ENCODE measurements around the gene CCDC177. TPM values are rescaled to one million over a fixed set of nuclear protein-coding genes. Genes with fewer than 3 reads are reported as not detected.

CCDC177 gene
- total and polyA plus RNA-seq, 2 of the 8 experiments (the other 6 are each of a cell fraction or from before 2014, with no cell fraction given): 0.62 to 2.8 TPM

DNA sequence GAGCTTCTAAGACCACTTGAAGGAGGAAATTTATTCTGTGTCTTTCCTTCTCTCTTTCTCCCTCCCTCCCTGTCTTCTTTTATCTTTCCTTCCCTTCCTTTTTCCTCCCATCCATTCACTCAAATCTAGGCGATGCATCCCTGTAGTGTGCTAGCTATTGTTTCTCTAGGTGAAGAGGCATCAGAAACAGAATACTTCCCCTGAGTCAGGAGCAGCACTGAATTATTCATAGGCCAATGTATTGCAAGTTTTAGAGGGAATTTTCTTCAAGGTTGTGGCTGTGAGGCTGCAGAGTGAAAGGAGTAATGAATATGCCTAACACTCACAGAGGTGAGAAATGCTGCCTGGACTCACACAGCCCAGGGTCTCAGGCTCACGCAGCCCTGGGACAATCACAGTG lies 23.2 kb downstream of the CCDC177 start:
- Histone ChIP-seq H3K9me3 (ENCODE audit: insufficient read depth in 2 of 2, low read depth in 1 of 2, low read length in 1 of 2) (no peaks in the 10 kb centered on the region), H2AK5ac (ENCODE audit: low read depth, low read length) (no peak overlapping the region), H3K36me3 (ENCODE audit: control insufficient read depth in 2 of 4, insufficient read depth in 4 of 4, low read length in 3 of 4) (no peaks in the 10 kb centered on the region), H2BK120ac (replicated peaks; ENCODE audit: low read depth, low read length) (no peak overlapping the region), H3K4me3 (ENCODE audit: extremely low read depth in 1 of 4, insufficient read depth in 2 of 4, low read depth in 3 of 4, low read length in 4 of 4) (no peak overlapping the region), H3K14ac (ENCODE audit: insufficient read length) (no peak overlapping the region), H3K4me1 (replicated peaks in 1 of 4; ENCODE audit: control insufficient read depth in 3 of 4, insufficient read depth in 4 of 4, low read length in 3 of 4) (peaks cover 0 to 13% (median 4%) of the 10 kb centered on the region in 4 experiments; a peak in 5 of 7 replicates), H2BK15ac (ENCODE audit: low read length) (no peak overlapping the region), H4K20me1 (replicated peaks in 1 of 2; ENCODE audit: control insufficient read depth in 1 of 2, insufficient read depth in 2 of 2, low read length in 2 of 2) (no peaks in the 10 kb centered on the region), H2BK12ac (ENCODE audit: low read depth, low read length) (no peak overlapping the region), H3K18ac (ENCODE audit: extremely low read depth, low read length) (no peak overlapping the region), H3K23me2 (ENCODE audit: low read depth, low read length) (peaks cover 6% of the 10 kb centered on the region; the same call in 1 of the 2 replicates), H3K27me3 (replicated peaks in 1 of 4; ENCODE audit: control insufficient read depth in 3 of 4, extremely low read depth in 1 of 4, insufficient read depth in 3 of 4, low read length in 3 of 4) (no peaks in the 10 kb centered on the region), H2AFZ (ENCODE audit: low read length) (no peak overlapping the region), H3K27ac (ENCODE audit: low read depth, low read length) (no peak overlapping the region), H3K4me2 (ENCODE audit: insufficient read depth in 1 of 2, low read depth in 2 of 2, low read length in 2 of 2) (no peak overlapping the region), H3K4ac (replicated peaks; ENCODE audit: insufficient read length, low read depth, low read length) (no peak overlapping the region), H3K9ac (replicated peaks in 1 of 4; ENCODE audit: extremely low read depth in 1 of 4, low read depth in 3 of 4, low read length in 3 of 4) (no peak overlapping the region), H2BK5ac (ENCODE audit: low read depth, low read length) (no peak overlapping the region), H4K91ac (replicated peaks; ENCODE audit: insufficient read length, low read length) (no peak overlapping the region), H3K79me2 (ENCODE audit: control insufficient read depth in 1 of 2, insufficient read depth in 2 of 2, low read length in 2 of 2) (no peaks in the 10 kb centered on the region), H3K79me1 (ENCODE audit: low read depth, low read length) (no peaks in the 10 kb centered on the region), H4K8ac (ENCODE audit: extremely low read depth, insufficient read depth, low read length) (no peak overlapping the region), H2BK20ac (ENCODE audit: low read length) (no peak overlapping the region), H3K56ac (replicated peaks; ENCODE audit: insufficient read length, low read depth, low read length) (no peak overlapping the region), H3K23ac (ENCODE audit: insufficient read length) (no peak overlapping the region), H4K5ac (ENCODE audit: insufficient read length, low read depth, low read length) (no peak overlapping the region)
- ChIA-PET POLR2A (ENCODE audit: partially characterized antibody) (no interaction called here), CTCF (ENCODE audit: partially characterized antibody) (interaction anchor here (0.7 to 6.3 kb wide), 8 partner anchors 9 to 33 kb away, joined by 3 to 96 read pairs (median 5); partner anchors contain the start of gene CCDC177)
- DNase-seq (ENCODE audit: low read depth in 1 of 2, low spot score in 2 of 2) (no peak), FAIRE-seq (no peak)
- TF ChIP-seq BRCA1 (IDR thresholded peaks at IDR 0.05; ENCODE audit: low read depth, low read length): no peak
- no peak for TF ChIP-seq E2F6 (IDR thresholded peaks at IDR 0.05)
- TF ChIP-seq SIX5 (IDR thresholded peaks at IDR 0.05; ENCODE audit: low read depth, low read length): no peak
- no peak for TF ChIP-seq BACH1 (IDR thresholded peaks at IDR 0.05; ENCODE audit: low read length)
- no peak for TF ChIP-seq SP4 (IDR thresholded peaks at IDR 0.05; ENCODE audit: low read length)
- TF ChIP-seq ZNF274 (IDR thresholded peaks at IDR 0.05; ENCODE audit: borderline replicate concordance, extremely low read depth, low read length): no peak
- TF ChIP-seq, protein P1, sequence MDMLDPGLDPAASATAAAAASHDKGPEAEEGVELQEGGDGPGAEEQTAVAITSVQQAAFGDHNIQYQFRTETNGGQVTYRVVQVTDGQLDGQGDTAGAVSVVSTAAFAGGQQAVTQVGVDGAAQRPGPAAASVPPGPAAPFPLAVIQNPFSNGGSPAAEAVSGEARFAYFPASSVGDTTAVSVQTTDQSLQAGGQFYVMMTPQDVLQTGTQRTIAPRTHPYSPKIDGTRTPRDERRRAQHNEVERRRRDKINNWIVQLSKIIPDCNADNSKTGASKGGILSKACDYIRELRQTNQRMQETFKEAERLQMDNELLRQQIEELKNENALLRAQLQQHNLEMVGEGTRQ (IDR thresholded peaks at IDR 0.05; ENCODE audit: low read length): no peak
- no peak for TF ChIP-seq SUZ12 (IDR thresholded peaks at IDR 0.05; ENCODE audit: low read length)
- no peak for TF ChIP-seq TCF12 (IDR thresholded peaks at IDR 0.05; ENCODE audit: low read depth, low read length)
- TF ChIP-seq POU5F1 (IDR thresholded peaks at IDR 0.05; ENCODE audit: low read depth, low read length): no peak
- TF ChIP-seq SP2 (IDR thresholded peaks at IDR 0.05; ENCODE audit: low read length): no peak
- 65% methylated on average over 2 of the region's 2 CpGs; no CpG with 5 or more reads in 1 of the 2 experiments for WGBS, 2 experiments (ENCODE audit: extremely low coverage in 1 of 2, insufficient coverage in 1 of 2, insufficient read length in 1 of 2, insufficient replicate concordance in 2 of 2, low coverage in 1 of 2, low lambda C conversion rate in 2 of 2, missing lambda C conversion rate in 1 of 2)
